Coronary artery (tissue), 2 donors: ENCODE measurements around the gene ZBTB40.

Source experiments
- DNase-seq: peaks from one replicate; pipeline ENCODE4 v3.0.0-alpha.2; 2017; ENCODE audit warnings: low spot score
- H3K27ac ChIP-seq, 2 donors: fragments of 200-600 bp; sonication (generic); one replicate each; pipeline ENCODE4 v1.5.1; 2016 to 2019
- H3K4me3 ChIP-seq: fragments of 200-600 bp; sonication (generic); 2 replicates; pipeline ENCODE4 v1.5.1; 2016; ENCODE audit warnings: mild to moderate bottlenecking, moderate library complexity
- TF ChIP-seq, protein P1 (sequence below): fragments of 200-600 bp; sonication (generic); IDR thresholded peaks from one replicate; pipeline ENCODE4 v1.5.1; 2019; ENCODE audit warnings: antibody characterized with exemption

Gene ZBTB40

DNA sequence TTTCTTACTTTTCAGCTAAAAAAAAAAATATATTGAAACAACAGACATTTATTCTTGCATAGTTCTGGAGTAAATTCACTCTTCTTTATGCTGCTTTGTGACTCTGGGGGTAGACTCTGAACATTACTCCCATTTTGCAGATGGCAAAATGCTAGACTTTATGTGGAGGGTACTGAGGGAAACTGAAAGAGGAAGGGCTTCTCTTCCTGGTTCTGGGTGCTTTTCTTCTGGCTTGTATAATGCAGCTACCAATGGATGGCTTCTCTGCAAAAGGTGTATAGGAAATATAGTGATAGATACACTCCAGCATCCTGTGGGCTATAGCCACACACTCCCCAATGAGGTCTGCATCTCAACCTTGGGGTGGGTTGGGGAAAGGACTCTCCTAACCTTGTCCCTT, 19.7 kb upstream of the ZBTB40 start:
- Histone ChIP-seq H3K4me3 (no peak overlapping the region), H3K27ac (no peak overlapping the region)
- TF ChIP-seq, protein P1, sequence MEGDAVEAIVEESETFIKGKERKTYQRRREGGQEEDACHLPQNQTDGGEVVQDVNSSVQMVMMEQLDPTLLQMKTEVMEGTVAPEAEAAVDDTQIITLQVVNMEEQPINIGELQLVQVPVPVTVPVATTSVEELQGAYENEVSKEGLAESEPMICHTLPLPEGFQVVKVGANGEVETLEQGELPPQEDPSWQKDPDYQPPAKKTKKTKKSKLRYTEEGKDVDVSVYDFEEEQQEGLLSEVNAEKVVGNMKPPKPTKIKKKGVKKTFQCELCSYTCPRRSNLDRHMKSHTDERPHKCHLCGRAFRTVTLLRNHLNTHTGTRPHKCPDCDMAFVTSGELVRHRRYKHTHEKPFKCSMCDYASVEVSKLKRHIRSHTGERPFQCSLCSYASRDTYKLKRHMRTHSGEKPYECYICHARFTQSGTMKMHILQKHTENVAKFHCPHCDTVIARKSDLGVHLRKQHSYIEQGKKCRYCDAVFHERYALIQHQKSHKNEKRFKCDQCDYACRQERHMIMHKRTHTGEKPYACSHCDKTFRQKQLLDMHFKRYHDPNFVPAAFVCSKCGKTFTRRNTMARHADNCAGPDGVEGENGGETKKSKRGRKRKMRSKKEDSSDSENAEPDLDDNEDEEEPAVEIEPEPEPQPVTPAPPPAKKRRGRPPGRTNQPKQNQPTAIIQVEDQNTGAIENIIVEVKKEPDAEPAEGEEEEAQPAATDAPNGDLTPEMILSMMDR = no peak
- no peak for DNase-seq

DNA sequence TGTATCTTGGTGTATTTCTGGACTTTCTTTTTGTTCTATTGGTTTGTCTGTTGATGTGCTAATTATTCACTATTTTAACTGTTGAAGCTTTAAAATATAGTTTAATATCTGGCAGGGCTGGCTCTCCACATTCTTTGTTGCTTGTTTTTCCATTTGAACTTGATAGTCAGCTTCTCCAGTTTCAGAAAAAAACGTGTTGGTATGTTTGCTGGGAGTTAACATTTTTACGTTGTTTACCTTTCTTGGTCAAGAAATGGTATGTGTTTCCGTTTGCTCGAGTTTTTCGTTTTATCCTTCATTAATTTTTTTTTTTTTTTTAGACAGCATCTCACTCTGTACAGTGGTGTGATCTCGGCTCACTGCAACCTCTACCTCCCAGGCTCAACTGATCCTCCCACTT, 16.9 kb upstream of the ZBTB40 start:
- TF ChIP-seq, protein P1 = no peak
- Histone ChIP-seq H3K4me3 (no peak overlapping the region), H3K27ac (no peak overlapping the region)
- DNase-seq = no peak

- TF ChIP-seq, protein P1 = no peak
- Histone ChIP-seq H3K4me3 (no peak overlapping the region), H3K27ac (no peak overlapping the region)
- DNase-seq = no peak
These were observed 14.7 kb upstream of the ZBTB40 start for GRCh38 chr1:22436948-22437347.

GRCh38 chr1:22437573-22437972, 14.1 kb upstream of the ZBTB40 start:
- H3K4me3 ChIP-seq = no peak overlapping the region
- DNase-seq = no peak
- no peak overlapping the region for H3K27ac ChIP-seq
- TF ChIP-seq, protein P1 = no peak

DNA sequence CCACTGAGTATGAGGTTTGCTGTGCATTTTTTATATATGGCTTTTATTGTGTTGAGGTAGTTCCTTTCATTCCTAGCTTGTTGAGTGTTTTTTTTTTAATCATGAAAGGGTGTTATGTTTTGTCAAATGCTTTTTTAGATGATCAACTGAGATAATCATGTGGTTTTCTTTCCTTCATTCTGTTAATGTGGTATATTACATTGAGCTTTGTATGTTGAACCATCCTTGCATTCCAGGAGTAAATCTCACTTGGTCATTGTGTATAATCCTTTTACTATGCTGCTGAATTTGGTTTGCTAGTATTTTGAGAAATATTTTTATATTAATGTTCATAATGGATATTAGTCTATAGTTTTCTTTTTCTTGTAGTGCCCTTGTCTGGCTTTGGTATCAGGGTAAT, 11.1 kb upstream of the ZBTB40 start:
- Histone ChIP-seq H3K4me3 (no peak overlapping the region), H3K27ac (no peak overlapping the region)
- TF ChIP-seq, protein P1 = no peak
- DNase-seq = no peak

DNA sequence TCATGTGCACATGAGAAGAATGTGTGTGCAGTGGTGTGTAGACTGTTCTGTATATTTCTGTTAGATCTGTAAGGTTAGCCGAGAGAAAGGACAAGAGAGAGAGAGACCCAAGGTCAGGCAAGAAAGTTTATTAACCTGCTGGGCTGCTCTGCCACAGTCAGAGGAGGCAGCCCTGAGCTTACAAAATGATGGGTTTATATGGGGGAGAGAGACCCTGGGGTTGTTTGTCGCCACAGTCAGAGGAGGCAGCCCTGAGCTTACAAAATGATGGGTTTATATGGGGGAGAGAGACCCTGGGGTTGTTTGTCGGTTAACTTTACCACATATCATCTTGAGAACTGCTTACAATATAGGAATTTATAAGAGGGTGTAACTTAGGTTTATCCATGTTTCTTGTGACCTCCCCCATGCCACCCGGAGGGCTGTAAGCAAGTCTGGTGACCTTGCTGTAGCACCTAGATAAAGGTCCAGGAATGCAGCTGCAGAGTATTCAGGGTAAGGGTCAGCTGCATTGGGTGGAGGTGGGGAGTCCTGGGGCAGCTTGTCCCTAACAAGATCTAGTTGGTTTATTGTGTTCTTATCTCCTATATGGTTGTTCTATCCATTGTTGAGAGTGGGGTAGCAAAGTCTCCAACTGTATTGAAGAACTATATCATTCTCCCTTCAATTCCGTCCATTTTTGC, 9.3 kb upstream of the ZBTB40 start:
- H3K4me3 ChIP-seq = no peak overlapping the region
- TF ChIP-seq, protein P1 = no peak
- DNase-seq = no peak
- no peak overlapping the region for H3K27ac ChIP-seq

- no peak overlapping the region for H3K27ac ChIP-seq
- TF ChIP-seq, protein P1 = no peak
- H3K4me3 ChIP-seq = no peak overlapping the region
These were observed 8.3 kb upstream of the ZBTB40 start for GRCh38 chr1:22443332-22443731.

More at GRCh38 chr1:22443332-22443731, 8.3 kb upstream of the ZBTB40 start:
- no peak for DNase-seq
